SK-N-SH treated with all-trans-retinoic acid at 6 μM for 48 hours (cell line): ENCODE data around the gene NHS.

Source experiments
- ATAC-seq: fragments of 200-7000 bp; cut with Tn5 transposase; 3 replicates; pipeline ENCODE4 v1.9.1; 2020; ENCODE audit warnings: mild to moderate bottlenecking, moderate library complexity
- ARNTL ChIP-seq: fragments of 450-650 bp; formaldehyde crosslinking; IDR thresholded peaks from 2 replicates; pipeline ENCODE4 v1.5.0; 2020; ENCODE audit warnings: low read depth, mild to moderate bottlenecking, moderate library complexity, borderline replicate concordance
- BACH2 ChIP-seq: fragments of 250-450 bp; sonication (Bioruptor Pico); IDR thresholded peaks from 2 replicates; pipeline ENCODE4 v1.9.0; 2021; ENCODE audit warnings: mild to moderate bottlenecking, borderline replicate concordance
- CREB5 ChIP-seq: fragments of 250-450 bp; sonication (Bioruptor Pico); IDR thresholded peaks from 2 replicates; pipeline ENCODE4 v1.5.1; 2020; ENCODE audit warnings: low read depth, mild to moderate bottlenecking, moderate library complexity
- CSDC2 ChIP-seq: fragments of 250-450 bp; sonication (Bioruptor Pico); IDR thresholded peaks from 2 replicates; pipeline ENCODE4 v1.5.0; 2020; ENCODE audit warnings: mild to moderate bottlenecking, moderate library complexity
- CSRNP3 ChIP-seq: fragments of 250-450 bp; sonication (Bioruptor Pico); IDR thresholded peaks from 2 replicates; pipeline ENCODE4 v1.5.1; 2021; ENCODE audit warnings: mild to moderate bottlenecking, moderate library complexity
- ESRRG ChIP-seq: fragments of 250-450 bp; sonication (Bioruptor Pico); IDR thresholded peaks from 2 replicates; pipeline ENCODE4 v1.6.1; 2021; ENCODE audit warnings: mild to moderate bottlenecking
- GLIS3 ChIP-seq: fragments of 250-450 bp; sonication (Bioruptor Pico); IDR thresholded peaks from 2 replicates; pipeline ENCODE4 v1.5.0; 2020; ENCODE audit warnings: mild to moderate bottlenecking, moderate library complexity
- ISL1 ChIP-seq: fragments of 250-450 bp; sonication (Bioruptor Pico); IDR thresholded peaks from 2 replicates; pipeline ENCODE4 v2.1.2; 2022; ENCODE audit warnings: mild to moderate bottlenecking, moderate library complexity
- OSR1 ChIP-seq: fragments of 250-450 bp; sonication (Bioruptor Pico); IDR thresholded peaks from 2 replicates; pipeline ENCODE4 v1.8.0; 2022; ENCODE audit warnings: moderate library complexity, mild to moderate bottlenecking, inconsistent platforms
- POU6F1 ChIP-seq: fragments of 250-450 bp; sonication (Bioruptor Pico); IDR thresholded peaks from 2 replicates; pipeline ENCODE4 v1.8.0; 2021; ENCODE audit warnings: low read depth, mild to moderate bottlenecking, moderate library complexity, borderline replicate concordance
- RARB ChIP-seq: fragments of 250-450 bp; sonication (Bioruptor Pico); IDR thresholded peaks from 2 replicates; pipeline ENCODE4 v1.8.0; 2021; ENCODE audit warnings: mild to moderate bottlenecking, moderate library complexity
- SNAI2 ChIP-seq: fragments of 250-450 bp; sonication (Bioruptor Pico); IDR thresholded peaks from 2 replicates; pipeline ENCODE4 v1.5.0; 2020; ENCODE audit warnings: mild to moderate bottlenecking, moderate library complexity
- ZC3H10 ChIP-seq: fragments of 250-450 bp; sonication (Bioruptor Pico); IDR thresholded peaks from 2 replicates; pipeline ENCODE4 v1.5.1; 2021; ENCODE audit warnings: mild to moderate bottlenecking, moderate library complexity
- ZFP3 ChIP-seq: fragments of 250-450 bp; sonication (Bioruptor Pico); IDR thresholded peaks from 2 replicates; pipeline ENCODE4 v1.5.0; 2020; ENCODE audit warnings: mild to moderate bottlenecking, moderate library complexity
- ZFP30 ChIP-seq: fragments of 450-650 bp; formaldehyde crosslinking; IDR thresholded peaks from 2 replicates; pipeline ENCODE4 v1.5.0; 2022; ENCODE audit warnings: mild to moderate bottlenecking, moderate library complexity
- ZNF565 ChIP-seq: fragments of 450-650 bp; formaldehyde crosslinking; conservative IDR thresholded peaks from 2 replicates; pipeline ENCODE4 v1.5.0; 2020; ENCODE audit warnings: low read depth, mild to moderate bottlenecking, moderate library complexity
- ZNF70 ChIP-seq: fragments of 450-650 bp; formaldehyde crosslinking; IDR thresholded peaks from 2 replicates; pipeline ENCODE4 v1.5.0; 2020; ENCODE audit warnings: mild to moderate bottlenecking, moderate library complexity
- ZNF8 ChIP-seq: fragments of 450-650 bp; formaldehyde crosslinking; IDR thresholded peaks from 2 replicates; pipeline ENCODE4 v1.5.0; 2020; ENCODE audit warnings: mild to moderate bottlenecking, moderate library complexity
- TF ChIP-seq, protein P1 (sequence below): fragments of 250-450 bp; sonication (Bioruptor Pico); IDR thresholded peaks from 2 replicates; pipeline ENCODE4 v1.5.0; 2020; ENCODE audit warnings: mild to moderate bottlenecking, moderate library complexity

The NHS gene

GRCh38 chrX:17376431-17377077, 1.6 kb downstream of the NHS start (continued):
- TF ChIP-seq, protein P1, sequence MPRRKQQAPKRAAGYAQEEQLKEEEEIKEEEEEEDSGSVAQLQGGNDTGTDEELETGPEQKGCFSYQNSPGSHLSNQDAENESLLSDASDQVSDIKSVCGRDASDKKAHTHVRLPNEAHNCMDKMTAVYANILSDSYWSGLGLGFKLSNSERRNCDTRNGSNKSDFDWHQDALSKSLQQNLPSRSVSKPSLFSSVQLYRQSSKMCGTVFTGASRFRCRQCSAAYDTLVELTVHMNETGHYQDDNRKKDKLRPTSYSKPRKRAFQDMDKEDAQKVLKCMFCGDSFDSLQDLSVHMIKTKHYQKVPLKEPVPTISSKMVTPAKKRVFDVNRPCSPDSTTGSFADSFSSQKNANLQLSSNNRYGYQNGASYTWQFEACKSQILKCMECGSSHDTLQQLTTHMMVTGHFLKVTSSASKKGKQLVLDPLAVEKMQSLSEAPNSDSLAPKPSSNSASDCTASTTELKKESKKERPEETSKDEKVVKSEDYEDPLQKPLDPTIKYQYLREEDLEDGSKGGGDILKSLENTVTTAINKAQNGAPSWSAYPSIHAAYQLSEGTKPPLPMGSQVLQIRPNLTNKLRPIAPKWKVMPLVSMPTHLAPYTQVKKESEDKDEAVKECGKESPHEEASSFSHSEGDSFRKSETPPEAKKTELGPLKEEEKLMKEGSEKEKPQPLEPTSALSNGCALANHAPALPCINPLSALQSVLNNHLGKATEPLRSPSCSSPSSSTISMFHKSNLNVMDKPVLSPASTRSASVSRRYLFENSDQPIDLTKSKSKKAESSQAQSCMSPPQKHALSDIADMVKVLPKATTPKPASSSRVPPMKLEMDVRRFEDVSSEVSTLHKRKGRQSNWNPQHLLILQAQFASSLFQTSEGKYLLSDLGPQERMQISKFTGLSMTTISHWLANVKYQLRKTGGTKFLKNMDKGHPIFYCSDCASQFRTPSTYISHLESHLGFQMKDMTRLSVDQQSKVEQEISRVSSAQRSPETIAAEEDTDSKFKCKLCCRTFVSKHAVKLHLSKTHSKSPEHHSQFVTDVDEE: no peak
- TF ChIP-seq ZFP3 (CRISPR knock-in tag) (no peak), ARNTL (CRISPR knock-in tag) (no peak), ZNF565 (CRISPR knock-in tag) (no peak)

GRCh38 chrX:17377091-17377717, 2.2 kb downstream of the NHS start:
- peak; percentile 45 for ATAC-seq
- TF ChIP-seq BACH2 (CRISPR knock-in tag) (no peak), ZC3H10 (CRISPR knock-in tag) (no peak), ESRRG (CRISPR knock-in tag) (no peak), GLIS3 (CRISPR knock-in tag) (no peak), ZFP3 (CRISPR knock-in tag) (0 out of 2 replicates have a peak, but pooled peaks have one; percentile 43)

DNA sequence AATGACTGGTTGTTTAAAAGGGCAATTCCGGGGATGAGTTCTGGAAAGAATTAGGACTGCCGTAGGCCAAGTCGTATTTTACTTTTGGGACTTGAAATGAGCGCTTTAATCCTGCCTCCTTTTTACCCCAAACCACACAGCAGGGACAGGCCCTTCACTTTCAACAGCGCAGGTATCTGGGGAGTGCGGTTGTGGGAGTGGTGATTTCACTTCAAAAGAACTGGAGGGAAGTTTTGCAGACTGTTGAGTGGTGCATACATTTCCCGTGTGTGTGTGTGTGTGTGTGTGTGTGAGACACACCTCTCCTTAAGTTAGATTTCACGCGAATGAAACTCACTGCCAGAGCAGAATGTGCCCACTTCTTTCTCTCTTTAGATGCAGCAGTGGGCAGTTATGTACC, 2.8 kb downstream of the NHS start:
- ATAC-seq: no peak
- TF ChIP-seq RARB (no peak), ZNF8 (CRISPR knock-in tag) (no peak), ZFP3 (CRISPR knock-in tag) (no peak), CSRNP3 (CRISPR knock-in tag) (no peak), ZFP30 (no peak), CREB5 (CRISPR knock-in tag) (no peak), ESRRG (CRISPR knock-in tag) (no peak), BACH2 (CRISPR knock-in tag) (no peak), ZNF70 (CRISPR knock-in tag) (no peak), ARNTL (CRISPR knock-in tag) (no peak), ZC3H10 (CRISPR knock-in tag) (no peak)
- TF ChIP-seq, protein P1: no peak

- no peak for ATAC-seq
- TF ChIP-seq CSRNP3 (CRISPR knock-in tag) (no peak), ZNF565 (CRISPR knock-in tag) (no peak), BACH2 (CRISPR knock-in tag) (no peak), ZFP3 (CRISPR knock-in tag) (no peak), RARB (no peak), POU6F1 (CRISPR knock-in tag) (no peak), CSDC2 (CRISPR knock-in tag) (no peak), GLIS3 (CRISPR knock-in tag) (no peak), ARNTL (CRISPR knock-in tag) (no peak), OSR1 (no peak), SNAI2 (CRISPR knock-in tag) (no peak), ZC3H10 (CRISPR knock-in tag) (no peak), ISL1 (no peak)
- TF ChIP-seq, protein P1: no peak
Observed at GRCh38 chrX:17380221-17380620, 5.2 kb downstream of the NHS start.
